ENCODE measurements around the gene RPL3. TPM values are rescaled to one million over a fixed set of nuclear protein-coding genes. Genes with fewer than 3 reads are reported as not detected.
"Not testable (repeated sequence)": the region's sequence is repeated elsewhere in the genome, so short reads cannot be mapped to it uniquely, and the experiment has no call there.

RPL3 gene
- polyA plus RNA-seq (ENCODE audit: insufficient read length in 4 of 4): 1,000 to 10,000 TPM; 2,902 to 3,578 (median 3,212) TPM

DNA sequence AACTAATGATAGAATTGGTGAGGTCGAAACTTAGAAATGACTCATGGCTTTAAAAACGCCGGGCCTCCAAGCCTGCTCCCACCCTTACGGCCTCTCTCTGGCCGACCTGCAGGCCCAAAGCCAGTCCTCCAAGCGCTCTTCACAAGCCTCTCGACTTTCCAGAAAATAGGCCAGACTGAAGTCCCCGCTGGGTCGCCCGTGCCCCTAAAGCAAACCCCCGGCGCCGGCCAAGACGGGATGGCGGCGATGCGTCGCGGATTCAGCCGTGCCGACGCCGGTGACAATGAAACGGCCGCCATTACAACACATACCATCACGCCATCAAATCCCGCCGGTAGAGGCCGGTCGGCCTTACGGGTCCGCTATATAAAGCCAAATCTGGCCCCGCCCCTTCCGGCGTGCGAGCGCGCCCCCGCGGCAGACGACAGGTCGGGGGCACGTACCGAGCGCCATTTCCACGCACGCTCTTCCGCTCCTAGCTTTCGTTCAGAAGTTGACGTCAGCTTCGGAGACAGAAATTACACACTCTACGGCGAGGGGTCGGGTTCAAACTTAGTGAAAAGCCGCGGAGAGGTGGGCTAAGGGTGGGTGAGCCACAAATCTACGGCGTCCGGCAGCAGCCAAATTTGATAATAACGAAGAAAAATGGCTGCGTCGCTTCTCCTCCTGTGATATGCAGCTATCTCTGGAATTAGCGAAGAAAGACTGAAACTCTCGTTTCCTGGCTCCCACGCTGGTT lies at the start of gene RPL3:
Gene RPL3, minus strand, starts transcription at position 340 of the 739 bp plus-strand sequence. Its CDS starts 26 bp downstream, at position 314.
- peak; percentile 97 to 99 (median 98) for DNase-seq (ENCODE audit: low read depth in 4 of 4, low spot score in 2 of 4)

DNA sequence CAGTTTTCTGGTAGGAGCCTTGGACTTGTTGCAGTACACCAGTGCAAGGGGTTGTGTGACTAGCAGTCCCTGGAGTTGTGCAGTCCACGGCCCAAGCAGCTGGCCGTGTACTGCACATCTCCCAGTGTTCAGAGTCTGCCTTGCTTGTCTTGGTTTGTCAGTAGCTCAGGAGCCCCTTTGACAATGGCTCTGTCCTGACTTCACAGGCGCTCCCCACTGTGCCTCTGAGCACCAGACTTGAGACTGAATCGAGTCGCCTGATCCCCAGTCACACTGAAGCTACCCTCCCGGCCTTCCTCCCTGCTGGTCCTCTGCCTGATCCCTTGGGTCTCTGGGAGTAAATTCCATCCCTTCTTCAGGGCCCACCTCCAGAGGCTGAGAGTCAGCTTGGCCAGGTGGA lies 49.8 kb upstream of the RPL3 start:
- DNase-seq (ENCODE audit: low read depth in 4 of 4, low spot score in 2 of 4): no peak

DNA sequence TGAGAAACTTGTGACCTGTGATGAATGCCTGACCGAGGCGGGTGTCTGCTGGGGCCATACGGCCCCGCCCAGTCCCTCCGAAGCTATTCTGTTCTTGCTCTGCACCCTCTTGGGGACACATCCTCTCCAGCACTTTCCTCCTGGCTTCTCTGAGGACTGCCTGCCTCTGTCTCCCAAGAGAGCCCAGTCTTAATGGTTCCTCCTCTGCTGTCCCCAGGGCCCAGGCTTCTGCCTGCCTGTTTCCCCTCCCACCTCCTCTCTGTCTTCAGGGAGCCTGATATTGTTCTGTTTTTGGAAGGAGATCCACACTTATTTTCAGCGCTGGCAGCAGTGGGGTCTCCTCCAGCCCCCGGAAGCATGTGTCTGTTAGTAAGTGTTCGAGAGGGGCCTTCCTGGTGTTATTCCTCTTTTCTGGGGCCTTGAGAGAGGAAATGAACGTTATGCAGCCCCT lies 49.1 kb upstream of the RPL3 start:
- DNase-seq (ENCODE audit: low read depth in 4 of 4, low spot score in 2 of 4): no peak

DNA sequence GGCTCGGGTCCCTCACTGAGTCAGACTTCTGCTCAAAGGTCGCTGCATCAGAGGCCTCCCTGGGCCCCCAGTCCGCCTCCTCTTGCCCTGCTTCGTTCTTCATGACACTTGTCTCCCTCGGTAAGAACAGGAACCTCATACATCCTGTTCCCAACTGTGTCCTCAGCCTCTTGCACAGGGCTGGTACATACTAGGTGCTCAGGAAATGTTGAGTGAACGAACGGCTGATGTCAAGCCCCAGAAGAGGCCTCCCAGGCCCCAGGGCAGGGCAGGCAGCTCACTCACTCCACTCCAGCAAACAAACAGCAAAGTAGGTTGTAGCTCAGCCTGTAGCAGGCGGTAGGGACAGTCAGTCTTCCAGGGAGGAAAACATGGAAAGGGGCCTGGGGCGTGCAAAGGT lies 47.6 kb upstream of the RPL3 start:
- no peak for DNase-seq (ENCODE audit: low read depth in 4 of 4, low spot score in 2 of 4)

DNA sequence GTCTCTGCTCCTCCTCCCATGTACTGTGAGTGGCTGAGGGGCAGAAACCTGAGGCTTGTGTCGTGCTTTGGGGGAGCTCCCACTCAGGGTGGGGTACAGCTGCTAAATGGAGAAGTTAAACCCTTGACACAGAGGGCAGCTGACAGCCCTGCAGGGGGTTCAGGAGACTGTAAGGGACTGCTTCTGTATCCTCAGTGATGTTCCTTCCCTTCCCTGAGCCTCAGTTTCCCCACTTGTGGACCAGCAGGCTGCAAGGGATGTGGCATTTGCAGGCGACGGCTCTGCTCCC lies 46.0 kb upstream of the RPL3 start:
- no peak for DNase-seq (ENCODE audit: low read depth in 4 of 4, low spot score in 2 of 4)

DNA sequence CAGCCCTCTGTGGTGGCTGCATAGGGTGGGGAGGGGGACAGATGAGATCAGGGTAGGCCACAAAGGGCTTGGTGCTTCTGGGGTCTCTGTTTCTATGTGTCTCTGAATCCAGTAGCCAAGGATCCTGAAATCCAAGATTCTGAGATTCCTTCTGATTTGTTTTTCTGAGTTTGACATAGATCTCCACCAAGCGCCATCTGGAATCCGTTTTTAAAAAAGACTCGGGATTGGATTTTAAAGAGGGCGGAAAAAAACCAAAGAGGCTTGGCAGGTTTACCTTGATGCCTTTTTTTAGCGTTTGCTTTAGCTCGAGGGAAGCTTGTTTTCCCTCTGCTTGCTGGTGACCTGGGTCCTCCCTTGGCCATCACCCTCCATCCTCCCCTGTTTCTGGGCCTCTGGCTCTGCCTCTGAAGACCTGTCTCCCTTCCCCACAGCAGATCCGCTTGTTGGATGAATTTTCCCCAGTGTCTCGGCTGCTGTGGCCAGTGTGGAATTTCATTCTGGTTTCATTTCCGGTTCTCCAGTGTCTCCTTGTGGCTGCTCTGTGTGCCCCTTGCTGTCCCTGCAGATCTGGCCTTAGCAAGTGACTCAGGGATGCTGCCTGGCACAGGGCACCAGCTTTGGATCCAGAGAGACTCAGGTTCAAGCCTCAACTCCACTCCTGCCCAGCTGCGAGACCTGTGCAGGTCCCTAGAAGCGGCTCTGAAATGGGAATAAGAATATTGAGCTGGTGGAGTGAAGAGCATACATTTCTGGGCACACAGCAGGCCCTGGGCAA lies 45.5 kb upstream of the RPL3 start:
- no peak for DNase-seq (ENCODE audit: low read depth in 4 of 4, low spot score in 2 of 4)

DNA sequence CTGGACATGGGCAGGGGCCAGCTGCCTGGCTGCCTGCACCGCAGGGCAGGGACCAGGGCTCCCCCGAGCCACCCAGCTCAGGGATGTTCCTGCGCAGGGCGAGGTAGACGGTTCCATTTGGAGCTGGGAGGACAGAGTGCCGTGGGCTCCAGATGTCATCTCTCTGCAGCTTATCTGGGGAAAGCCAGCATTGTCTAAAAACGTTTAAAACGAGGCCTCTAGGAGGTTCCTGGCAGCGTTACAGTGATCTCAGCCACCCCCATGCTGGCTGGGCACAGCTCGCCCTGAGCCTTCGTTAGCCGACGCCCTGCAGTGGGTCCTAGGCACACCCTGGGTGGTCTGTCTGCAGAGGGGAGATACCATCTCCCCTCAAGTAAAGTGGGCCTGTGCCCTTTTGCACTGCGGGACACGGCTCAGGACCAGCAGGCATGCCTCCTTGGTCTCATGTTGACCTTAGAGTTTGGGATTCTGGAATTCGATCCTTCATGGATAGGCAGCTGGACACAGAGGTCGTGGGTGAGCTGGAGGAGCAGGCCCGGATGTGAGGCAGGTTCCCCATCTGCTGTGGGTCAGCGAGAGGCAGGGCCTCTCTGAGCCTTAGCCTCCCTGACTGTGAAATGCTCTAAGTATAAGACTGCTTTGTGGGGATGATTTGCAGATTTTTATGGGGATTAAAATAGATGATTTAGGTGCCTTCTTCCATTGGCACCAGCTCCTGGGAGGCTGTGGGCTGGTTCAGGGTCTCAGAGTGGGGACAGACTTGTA lies 44.5 kb upstream of the RPL3 start:
- no peak for DNase-seq (ENCODE audit: low read depth in 4 of 4, low spot score in 2 of 4)

DNA sequence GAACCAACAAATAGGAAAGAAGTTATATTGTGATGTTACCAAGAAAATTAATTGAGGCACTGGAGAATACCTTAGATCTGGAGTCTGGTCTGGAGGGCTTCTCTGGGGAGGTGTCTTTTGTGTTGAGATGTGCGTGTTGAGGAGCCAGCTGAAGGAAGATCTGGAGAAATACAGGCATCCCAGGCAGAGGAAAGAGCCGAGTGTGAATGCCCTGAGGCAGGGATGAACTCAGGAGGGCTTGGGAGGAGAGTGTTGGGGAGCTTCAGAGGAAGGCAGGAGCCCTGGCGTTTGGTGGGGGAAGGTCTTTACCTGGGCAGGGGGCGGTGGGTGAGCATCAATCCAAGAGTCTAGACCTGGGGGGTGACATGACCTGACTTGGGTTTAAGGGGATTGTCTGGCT lies 43.5 kb upstream of the RPL3 start:
- DNase-seq (ENCODE audit: low read depth in 4 of 4, low spot score in 2 of 4): no peak

DNA sequence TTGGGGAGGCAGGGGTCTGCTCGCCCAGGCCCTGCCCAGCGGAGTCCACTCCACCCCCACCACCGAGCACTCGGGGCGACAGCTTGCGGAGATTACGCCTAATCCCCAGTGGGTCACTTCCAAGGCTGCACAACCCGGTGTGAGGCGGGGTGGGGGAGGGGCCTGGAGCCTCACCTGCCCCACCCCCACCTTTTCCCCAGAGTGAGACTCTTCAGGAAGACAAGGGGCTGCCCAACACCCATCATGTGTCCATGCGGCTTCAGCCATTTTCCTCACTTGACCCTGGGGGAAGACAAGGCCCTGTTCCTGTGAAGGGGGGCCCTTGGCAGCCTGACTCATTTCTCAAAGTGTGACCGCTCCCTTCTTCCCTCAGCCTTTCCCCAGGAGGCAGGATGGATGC lies 42.8 kb upstream of the RPL3 start:
- no peak for DNase-seq (ENCODE audit: low read depth in 4 of 4, low spot score in 2 of 4)

DNA sequence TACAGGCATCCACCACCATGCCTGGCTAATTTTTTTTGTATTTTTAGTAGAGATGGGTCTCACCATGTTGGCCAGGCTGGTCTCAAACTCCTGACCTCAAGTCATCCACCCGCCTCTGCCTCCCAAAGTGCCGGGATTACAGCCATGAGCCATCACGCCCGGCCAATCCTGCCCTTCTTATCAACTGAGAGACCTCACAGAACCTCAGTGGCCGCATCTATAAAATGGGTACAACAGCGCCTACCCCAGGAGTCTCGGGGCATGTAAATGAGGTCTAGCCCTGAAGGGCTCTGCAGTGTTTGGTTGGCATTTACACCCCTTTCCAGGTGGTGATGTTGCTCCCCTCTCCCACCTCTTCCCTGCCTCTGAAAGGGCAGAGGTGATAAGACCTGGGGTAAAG lies 42.1 kb upstream of the RPL3 start:
- no peak for DNase-seq (ENCODE audit: low read depth in 4 of 4, low spot score in 2 of 4)

DNA sequence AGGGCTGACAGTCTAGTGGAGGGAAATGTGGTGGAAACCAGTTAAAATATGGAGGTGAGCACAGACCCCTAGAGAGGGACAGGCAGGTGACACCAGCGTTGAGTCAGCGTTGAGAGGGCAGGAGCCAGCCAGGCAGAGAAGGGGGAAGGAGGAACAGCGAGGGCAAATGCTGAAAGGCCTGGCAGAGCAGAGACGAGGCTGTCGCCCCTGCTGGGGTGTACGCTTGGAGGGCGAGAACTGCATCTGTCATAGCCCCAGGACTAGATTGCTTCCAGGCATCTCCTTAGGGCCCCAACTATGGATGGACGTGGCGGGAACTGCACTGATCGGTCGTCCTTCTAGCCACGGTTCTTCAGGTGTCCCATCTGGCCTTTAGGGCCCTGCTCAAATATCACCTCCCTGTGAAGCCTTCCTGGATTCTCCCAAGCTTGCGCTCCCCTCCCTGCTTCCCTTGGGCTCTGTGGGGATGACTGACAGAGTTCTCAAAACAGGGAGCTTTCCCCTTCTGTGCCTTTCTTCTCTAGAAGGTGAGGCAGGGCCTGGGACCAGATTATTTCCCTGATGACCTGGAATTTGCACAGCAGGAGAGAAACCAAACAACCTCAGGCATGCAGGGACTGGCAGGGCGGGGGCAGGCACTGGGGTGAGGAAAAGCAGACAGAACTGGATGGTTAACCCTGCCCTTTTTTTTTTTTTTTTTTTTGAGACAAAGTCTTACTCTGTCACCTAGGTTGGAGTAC lies 41.4 kb upstream of the RPL3 start:
- no peak for DNase-seq (ENCODE audit: low read depth in 4 of 4, low spot score in 2 of 4)

DNA sequence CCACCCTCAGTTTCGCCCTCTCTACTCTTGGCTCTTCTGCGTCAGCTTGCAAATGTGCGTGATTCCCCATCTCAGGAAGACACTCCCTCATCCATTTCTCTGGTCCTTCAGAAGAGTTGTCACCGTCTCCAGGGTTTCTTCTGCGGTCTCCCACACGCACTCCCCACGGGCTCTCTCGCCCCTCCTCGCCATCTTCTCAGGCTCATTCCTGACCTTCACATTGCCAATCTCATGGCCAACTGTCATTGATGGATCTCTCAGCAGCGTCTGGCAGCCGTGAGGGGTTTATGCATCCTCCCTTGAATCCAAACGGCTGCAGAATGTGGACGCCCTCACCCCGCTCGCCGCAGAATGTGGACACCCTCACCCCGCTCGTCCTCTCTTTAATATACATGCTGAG lies 40.8 kb upstream of the RPL3 start:
- DNase-seq (ENCODE audit: low read depth in 4 of 4, low spot score in 2 of 4): no peak

DNA sequence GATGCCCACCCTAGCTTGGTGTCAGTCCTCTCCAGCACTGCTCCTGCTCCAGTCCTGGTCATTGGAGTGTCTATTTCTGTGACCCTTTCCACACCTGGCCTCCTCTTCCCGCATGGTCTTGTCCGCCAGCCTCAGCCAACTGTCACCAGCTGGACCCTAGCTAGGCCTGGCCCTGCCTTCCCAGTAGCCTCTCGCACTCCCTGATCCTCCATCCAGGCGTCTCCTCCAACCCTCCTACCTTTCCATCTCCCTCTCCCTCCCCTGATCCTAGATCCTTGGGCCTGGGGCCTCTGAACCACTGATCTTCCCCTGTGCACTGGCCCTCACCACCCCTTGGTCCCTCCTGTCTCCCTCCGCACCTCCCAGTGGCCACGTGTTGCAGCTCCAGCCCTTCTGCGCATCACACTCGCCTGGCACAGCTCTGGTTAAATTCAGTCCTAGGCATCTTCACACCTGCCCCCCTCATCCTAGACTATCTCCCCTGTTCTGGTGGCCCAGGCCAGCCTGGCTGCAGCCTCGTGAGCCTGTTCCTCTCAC lies 40.3 kb upstream of the RPL3 start:
- no peak for DNase-seq (ENCODE audit: low read depth in 4 of 4, low spot score in 2 of 4)

DNA sequence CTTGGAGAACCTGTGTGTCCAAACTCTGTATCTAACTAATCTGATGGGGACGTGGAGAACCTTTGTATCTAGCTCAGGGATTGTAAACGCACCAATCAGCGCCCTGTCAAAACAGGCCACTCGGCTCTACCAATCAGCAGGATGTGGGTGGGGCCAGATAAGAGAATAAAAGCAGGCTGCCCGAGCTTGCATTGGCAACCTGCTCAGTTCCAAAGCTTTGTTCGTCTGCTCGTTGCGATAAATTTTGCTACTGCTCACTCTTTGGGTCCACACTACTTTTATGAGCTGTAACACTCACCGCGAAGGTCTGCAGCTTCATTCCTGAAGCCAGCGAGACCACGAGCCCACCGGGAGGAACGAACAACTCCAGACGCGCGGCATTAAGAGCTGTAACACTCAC lies 38.8 kb upstream of the RPL3 start:
- not testable (repeated sequence) for DNase-seq (ENCODE audit: low read depth in 4 of 4, low spot score in 2 of 4)

DNA sequence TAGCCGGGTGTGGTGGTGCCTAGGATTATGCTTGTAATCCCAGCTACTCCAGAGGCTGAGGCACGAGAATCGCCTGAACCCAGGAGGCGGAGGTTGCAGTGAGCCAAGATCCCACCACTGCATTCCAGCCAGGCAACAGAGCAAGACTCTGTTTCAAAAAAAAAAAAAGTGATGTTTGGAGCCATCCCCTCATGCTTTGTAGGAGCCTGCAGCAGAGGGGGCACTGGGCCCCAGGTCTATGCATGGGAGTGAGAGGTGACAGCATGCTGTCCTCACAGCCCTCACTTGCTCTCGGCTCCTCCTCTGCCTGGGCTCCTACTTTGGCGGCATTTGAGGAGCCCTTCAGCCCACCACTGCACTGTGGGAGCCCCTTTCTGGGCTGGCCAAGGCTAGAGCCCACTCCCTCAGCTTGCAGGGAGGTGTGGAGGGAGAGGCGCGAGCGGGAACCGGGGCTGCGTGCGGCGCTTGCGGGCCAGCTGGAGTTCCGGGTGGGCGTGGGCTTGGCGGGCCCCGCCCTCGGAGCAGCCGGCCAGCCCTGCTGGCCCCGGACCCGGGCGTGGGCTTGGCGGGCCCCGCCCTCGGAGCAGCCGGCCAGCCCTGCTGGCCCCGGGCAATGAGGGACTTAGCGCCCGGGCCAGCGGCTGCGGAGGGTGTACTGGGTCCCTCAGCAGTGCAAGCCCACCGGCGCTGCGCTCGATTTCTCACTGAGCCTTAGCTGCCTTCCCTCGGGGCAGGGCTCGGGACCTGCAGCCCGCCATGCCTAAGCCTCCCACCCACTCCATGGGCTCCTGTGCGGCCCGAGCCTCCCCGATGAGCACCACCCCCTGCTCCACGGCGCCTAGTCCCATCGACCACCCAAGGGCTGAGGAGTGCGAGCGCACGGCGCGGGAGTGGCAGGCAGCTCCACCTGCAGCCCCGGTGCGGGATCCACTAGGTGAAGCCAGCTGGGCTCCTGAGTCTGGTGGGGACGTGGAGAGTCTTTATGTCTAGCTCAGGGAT lies 38.0 kb upstream of the RPL3 start:
- DNase-seq (ENCODE audit: low read depth in 4 of 4, low spot score in 2 of 4): not testable (repeated sequence)

DNA sequence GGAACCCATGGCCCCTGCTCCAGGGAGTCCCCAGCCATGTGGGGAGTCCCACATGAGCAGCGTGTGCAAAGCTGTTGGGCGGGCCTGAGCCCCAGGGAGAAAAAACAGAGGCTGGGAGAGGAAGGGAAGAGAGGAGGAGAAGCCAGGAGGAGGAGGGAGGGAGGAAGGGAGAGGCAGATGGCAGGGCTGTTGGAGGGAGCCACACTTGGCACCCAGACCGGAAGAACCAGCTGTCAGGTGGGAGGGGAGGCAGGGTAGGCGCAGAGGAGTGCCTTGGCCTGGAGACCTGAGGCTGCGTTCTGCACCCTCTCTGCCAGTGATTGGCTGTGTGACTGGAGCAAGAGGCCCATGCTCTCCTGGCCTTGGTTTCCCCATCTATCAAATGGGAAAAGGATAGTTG lies 37.0 kb upstream of the RPL3 start:
- no peak for DNase-seq (ENCODE audit: low read depth in 4 of 4, low spot score in 2 of 4)

DNA sequence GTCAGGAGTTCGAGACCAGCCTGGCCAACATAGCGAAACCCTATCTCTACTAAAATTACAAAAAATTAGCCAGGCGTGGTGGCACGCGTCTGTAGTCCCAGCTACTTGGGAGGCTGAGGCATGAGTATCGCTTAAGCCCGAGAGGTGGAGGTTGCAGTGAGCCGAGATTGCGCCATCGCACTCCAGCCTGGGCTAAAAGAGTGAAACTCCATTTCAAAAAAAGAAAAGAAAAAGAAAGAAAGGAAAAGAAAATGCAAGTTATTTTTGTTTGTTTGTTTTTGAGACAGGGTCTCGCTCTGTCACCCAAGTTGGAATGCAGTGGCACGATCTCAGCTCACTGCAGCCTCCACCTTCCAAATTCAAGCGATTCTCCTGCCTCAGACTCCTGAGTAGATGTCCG lies 36.4 kb upstream of the RPL3 start:
- DNase-seq (ENCODE audit: low read depth in 4 of 4, low spot score in 2 of 4): not testable (repeated sequence)

DNA sequence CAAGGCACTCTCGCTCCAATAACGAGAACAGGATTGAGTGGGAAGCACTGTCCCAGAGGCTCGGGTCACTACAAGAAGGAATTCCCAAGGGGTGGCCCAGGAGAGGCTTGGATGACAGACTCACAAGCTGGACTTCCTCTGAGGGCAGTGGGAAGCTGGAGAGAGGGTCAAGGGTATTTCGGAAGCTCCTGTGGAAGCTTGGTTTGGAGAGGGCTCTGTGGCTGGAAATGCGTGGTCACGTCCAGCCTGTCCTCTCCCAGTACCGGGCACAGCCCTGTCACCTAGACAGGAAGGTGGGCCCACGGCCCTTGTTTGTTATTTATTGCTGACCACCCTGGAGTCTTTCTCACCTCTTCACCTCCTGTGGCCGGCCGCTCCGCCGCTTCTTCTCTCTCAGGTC lies 35.7 kb upstream of the RPL3 start:
- no peak for DNase-seq (ENCODE audit: low read depth in 4 of 4, low spot score in 2 of 4)

DNA sequence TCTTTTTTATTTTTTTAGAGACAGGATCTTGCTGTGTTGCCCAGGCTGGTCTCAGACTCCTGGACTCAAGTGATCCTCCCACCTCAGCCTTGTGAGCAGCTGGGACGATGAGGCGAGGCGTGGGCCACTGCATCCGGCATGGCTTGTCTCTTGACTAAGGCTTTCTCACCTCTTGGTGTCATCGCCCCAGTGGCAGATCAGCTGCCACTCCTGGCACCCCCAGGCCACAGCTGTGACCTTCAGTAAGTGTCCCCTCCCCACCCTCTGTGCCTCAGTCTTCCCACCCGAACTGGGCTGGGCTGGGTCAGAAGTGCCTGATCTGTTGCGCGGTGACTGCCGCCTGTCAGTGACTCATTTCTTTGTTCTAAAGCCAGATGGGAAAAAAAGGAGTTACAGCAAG lies 33.9 kb upstream of the RPL3 start:
- DNase-seq (ENCODE audit: low read depth in 4 of 4, low spot score in 2 of 4): no peak

Data from left renal cortex interstitium (tissue), 4 donors.